Prostate gland (tissue), 2 donors: ENCODE measurements around the gene ALPG. TPM values are rescaled to one million over a fixed set of nuclear protein-coding genes. Genes with fewer than 3 reads are reported as not detected.

Source experiments
- DNase-seq: peaks from one replicate; pipeline ENCODE4 v3.0.0-alpha.2; 2019; ENCODE audit warnings: low spot score
- H3K27ac ChIP-seq, 2 donors: fragments of 200-600 bp; sonication (generic); 2 replicates each; pipeline ENCODE4 v1.5.1; 2017 to 2019
- H3K27me3 ChIP-seq: fragments of 200-600 bp; sonication (generic); replicated peaks from 2 replicates; pipeline ENCODE4 v1.5.1; 2019; ENCODE audit not compliant: insufficient read depth
- H3K36me3 ChIP-seq, 2 donors: fragments of 200-600 bp; sonication (generic); 1 replicate in 1 of 2; 2 replicates in 1 of 2; pipeline versions ENCODE4 v1.5.1 to v1.8.1; 2017 to 2019
- H3K4me1 ChIP-seq: fragments of 200-600 bp; sonication (generic); replicated peaks from 2 replicates; pipeline ENCODE4 v1.5.1; 2019
- H3K4me3 ChIP-seq, 2 donors: fragments of 200-600 bp; sonication (generic); 2 replicates each; pipeline ENCODE4 v1.5.1; 2017 to 2019
- H3K9me3 ChIP-seq: fragments of 200-600 bp; sonication (generic); 2 replicates; pipeline ENCODE4 v1.5.1; 2017
- POLR2A ChIP-seq: fragments of 450-650 bp; IDR thresholded peaks from one replicate; pipeline ENCODE4 v1.6.1; 2016; ENCODE audit warnings: antibody characterized with exemption, mild to moderate bottlenecking
- POLR2AphosphoS5 ChIP-seq: sonication (generic); formaldehyde crosslinking; IDR thresholded peaks from one replicate; pipeline ENCODE4 v1.6.1; 2017; ENCODE audit warnings: antibody characterized with exemption
- WGBS: methylation state at CpG from one replicate; pipeline ENCODE4 v1.1.5; 2018; 5-methylcytosine and 5-hydroxymethylcytosine counted together
- intact Hi-C: fragments of 100-400 bp; cut with DNase I; formaldehyde crosslinking; loops from one replicate; pipeline ENCODE4 v1.14.2; 2022
- total RNA-seq, 2 donors: library from RNA; depleted of rRNA; stranded (reverse); fragments of >200 nt; gene quantifications; one replicate each; pipeline ENCODE4 v1.1.0, GENCODE V29; 2016
- TF ChIP-seq, protein P1 (sequence below), 4 experiments: fragments of 200-600 bp in 2 of 4; fragments of 450-650 bp in 2 of 4; sonication (generic) in 2 of 4; IDR thresholded peaks; 1 replicate in 3 of 4; 2 replicates in 1 of 4; pipeline ENCODE4 v1.5.1; 2016 to 2019; ENCODE audit warnings: antibody characterized with exemption in 4 of 4, mild to moderate bottlenecking in 2 of 4, moderate library complexity in 2 of 4

ALPG gene
- total RNA-seq, 2 donors from 2014 or later: 0.34 TPM; not detected in 1

DNA sequence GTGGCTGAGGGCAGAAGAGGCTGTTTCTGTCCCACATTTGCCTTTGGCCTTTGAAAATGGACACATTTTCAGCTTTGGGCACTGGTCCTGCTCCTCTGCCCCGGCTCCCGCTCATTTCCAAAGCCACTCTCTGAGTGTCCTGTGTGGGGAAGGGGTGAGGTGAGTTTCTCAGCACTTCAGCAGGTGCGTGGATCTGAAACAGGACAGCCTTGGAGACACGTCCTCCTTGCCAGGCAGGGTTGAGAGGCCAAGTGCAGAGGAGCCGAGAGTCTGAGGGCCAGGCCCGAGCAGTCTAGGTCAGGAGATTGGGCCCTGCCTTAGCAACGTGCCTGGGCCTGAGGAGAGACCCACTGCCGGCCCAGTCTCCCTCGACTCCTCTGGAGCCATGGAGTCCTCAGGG, 27.4 kb downstream of the ALPG start:
- TF ChIP-seq POLR2AphosphoS5: no peak
- TF ChIP-seq POLR2A: no peak
- TF ChIP-seq, protein P1, sequence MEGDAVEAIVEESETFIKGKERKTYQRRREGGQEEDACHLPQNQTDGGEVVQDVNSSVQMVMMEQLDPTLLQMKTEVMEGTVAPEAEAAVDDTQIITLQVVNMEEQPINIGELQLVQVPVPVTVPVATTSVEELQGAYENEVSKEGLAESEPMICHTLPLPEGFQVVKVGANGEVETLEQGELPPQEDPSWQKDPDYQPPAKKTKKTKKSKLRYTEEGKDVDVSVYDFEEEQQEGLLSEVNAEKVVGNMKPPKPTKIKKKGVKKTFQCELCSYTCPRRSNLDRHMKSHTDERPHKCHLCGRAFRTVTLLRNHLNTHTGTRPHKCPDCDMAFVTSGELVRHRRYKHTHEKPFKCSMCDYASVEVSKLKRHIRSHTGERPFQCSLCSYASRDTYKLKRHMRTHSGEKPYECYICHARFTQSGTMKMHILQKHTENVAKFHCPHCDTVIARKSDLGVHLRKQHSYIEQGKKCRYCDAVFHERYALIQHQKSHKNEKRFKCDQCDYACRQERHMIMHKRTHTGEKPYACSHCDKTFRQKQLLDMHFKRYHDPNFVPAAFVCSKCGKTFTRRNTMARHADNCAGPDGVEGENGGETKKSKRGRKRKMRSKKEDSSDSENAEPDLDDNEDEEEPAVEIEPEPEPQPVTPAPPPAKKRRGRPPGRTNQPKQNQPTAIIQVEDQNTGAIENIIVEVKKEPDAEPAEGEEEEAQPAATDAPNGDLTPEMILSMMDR (IDR thresholded peaks at IDR 0.05): no peak
- 67% methylated on average over 9 of the region's 9 CpGs for WGBS
- Histone ChIP-seq H3K4me3 (no peak overlapping the region), H3K27me3 (no peaks in the 10 kb centered on the region), H3K36me3 (no peaks in the 10 kb centered on the region), H3K9me3 (no peaks in the 10 kb centered on the region), H3K4me1 (no peaks in the 10 kb centered on the region), H3K27ac (no peak overlapping the region)
- intact Hi-C loops: no loop called here
- no peak for DNase-seq

DNA sequence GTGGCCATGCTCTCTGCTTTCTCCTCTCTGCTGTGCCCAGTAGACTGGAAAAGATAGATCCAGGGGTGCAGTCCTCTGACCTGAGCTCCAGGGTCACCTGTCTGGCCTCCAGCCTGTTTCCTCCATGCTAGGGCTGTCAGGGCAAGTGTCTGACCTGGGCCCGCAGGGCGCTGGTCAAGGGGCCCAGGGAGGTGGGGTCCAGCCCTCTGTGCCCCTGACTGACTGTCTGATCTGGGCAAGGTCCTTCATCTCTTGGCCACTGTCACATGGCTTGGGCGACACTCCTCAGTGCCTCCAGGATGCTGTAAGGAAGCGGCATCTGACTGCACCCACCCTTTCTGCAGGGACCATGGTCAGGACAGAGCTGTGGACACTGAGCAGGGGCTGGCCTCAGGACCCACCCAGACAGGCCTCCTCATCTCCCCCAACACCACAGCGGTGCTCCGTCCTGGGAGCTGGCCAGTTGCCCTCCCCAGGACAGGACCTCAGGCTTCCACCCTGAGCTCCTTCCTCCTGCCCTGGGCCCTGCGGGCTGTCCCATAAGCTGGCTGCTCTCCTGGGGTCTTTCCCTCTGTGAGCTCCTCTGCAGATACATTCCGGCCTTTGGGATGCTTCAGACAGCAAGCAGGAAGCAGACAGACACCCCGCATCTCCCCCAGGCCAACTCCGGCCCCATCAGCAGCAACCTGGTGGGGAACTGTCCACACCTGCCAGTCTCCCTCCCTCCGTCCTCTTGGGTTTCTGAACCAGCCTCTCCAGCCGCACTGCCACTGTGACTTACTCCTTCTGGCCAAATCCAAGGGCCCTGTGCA, 28.1 kb downstream of the ALPG start:
- Histone ChIP-seq H3K27ac (no peak overlapping the region), H3K4me1 (no peaks in the 10 kb centered on the region), H3K36me3 (no peaks in the 10 kb centered on the region), H3K4me3 (no peak overlapping the region), H3K27me3 (no peaks in the 10 kb centered on the region), H3K9me3 (no peaks in the 10 kb centered on the region)
- no peak for TF ChIP-seq POLR2A
- WGBS: 88% methylated on average over 11 of the region's 12 CpGs
- no peak for DNase-seq
- intact Hi-C loops: loop anchor here (5.0 kb wide), 1 partner anchor 527 kb away; no protein-coding TSS in a partner anchor

DNA sequence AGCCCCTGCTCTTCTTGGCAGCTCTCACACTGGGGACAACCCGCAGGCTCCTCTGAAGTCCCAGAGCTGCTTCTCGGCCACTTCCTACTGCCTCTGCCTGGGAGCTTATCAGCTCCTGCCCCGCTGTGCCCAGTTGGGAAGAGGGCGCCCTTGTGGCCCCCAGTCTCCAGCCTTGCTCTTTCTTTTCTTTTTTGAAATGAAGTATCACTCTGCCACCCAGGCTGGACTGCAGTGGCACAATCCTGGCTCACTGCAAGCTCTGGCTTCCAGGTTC, 28.7 kb downstream of the ALPG start:
- Histone ChIP-seq H3K27ac (no peak overlapping the region), H3K27me3 (no peaks in the 10 kb centered on the region), H3K36me3 (no peaks in the 10 kb centered on the region), H3K4me1 (no peaks in the 10 kb centered on the region), H3K4me3 (no peak overlapping the region), H3K9me3 (no peaks in the 10 kb centered on the region)
- DNase-seq: no peak
- WGBS: 98% methylated on average over 4 of the region's 4 CpGs
- intact Hi-C loops: loop anchor here (5.0 kb wide), 1 partner anchor 528 kb away; no protein-coding TSS in a partner anchor
- TF ChIP-seq POLR2A: no peak
- no peak for TF ChIP-seq POLR2AphosphoS5
- TF ChIP-seq, protein P1 (IDR thresholded peaks at IDR 0.05): no peak

DNA sequence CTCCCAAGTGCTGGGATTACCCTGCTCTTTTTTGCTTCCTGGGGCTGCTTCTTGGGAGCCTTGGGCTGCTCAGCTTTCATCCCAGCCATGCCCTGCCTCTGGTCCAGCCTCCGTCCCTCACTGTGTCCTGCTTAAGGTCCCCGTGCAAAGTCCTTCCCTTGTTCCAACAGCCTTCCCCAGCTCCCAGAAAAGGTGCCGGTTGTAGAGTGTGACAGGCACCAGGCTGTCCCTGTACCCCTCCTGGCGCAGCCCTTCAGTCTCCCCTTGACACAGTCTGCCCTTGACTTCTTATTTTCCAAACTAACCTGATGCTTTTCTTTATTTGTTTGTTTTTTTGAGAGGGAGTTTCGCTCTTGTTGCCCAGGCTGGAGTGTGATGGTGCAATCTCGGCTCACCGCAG, 29.2 kb downstream of the ALPG start:
- 89% methylated on average over 7 of the region's 7 CpGs for WGBS
- Histone ChIP-seq H3K4me3 (no peak overlapping the region), H3K27ac (no peak overlapping the region), H3K9me3 (no peaks in the 10 kb centered on the region), H3K36me3 (no peaks in the 10 kb centered on the region), H3K27me3 (no peaks in the 10 kb centered on the region), H3K4me1 (no peaks in the 10 kb centered on the region)
- DNase-seq: no peak
- TF ChIP-seq POLR2AphosphoS5 (no peak), POLR2A (no peak)
- TF ChIP-seq, protein P1 (IDR thresholded peaks at IDR 0.05): no peak
- intact Hi-C loops: loop anchor here (5.0 kb wide), 1 partner anchor 529 kb away; no protein-coding TSS in a partner anchor

DNA sequence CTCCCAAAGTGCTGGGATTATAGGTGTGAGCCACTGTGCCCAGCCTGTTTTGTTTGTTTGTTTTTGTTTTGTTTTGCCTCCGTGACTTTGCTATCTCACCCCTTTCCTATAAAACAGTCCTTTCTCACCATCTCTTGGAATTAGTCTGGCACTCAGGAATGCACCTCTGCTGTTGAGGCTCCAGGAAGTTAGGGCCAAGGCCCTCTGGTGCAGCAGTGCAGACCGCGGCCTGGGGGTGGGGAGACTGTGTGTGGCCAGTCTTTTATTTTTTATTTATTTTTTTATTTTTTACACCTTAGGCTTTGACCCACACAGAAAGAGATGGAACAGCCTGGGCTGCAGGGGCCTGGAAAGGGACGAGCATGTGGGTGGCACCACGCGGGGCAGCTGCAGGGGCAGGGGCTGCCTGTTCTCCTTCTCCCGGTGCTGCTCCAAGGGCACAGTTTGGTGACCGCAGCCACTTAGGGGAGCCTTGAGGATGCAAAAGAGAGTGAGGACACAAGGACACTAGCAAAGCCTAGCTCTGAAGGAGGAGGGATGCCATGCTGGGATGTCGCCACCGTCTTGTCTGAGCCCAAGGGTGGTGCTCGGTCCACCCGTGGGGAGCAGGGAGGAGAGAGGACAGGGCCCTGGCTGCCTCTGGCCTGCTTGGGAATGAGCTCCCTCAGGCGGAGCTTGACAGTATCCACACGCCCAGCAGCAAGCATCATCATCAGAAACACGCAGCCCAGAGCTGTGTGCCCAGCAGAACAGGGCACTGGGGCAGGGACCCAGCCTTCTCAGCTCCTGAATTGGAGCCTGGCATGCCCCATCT, 29.9 kb downstream of the ALPG start:
- Histone ChIP-seq H3K27ac (no peak overlapping the region), H3K36me3 (no peaks in the 10 kb centered on the region), H3K27me3 (no peaks in the 10 kb centered on the region), H3K9me3 (no peaks in the 10 kb centered on the region), H3K4me1 (no peaks in the 10 kb centered on the region), H3K4me3 (no peak overlapping the region)
- TF ChIP-seq POLR2A (no peak), POLR2AphosphoS5 (no peak)
- TF ChIP-seq, protein P1 (IDR thresholded peaks at IDR 0.05): no peak
- no peak for DNase-seq
- intact Hi-C loops: loop anchor here (5.0 kb wide), 1 partner anchor 529 kb away; no protein-coding TSS in a partner anchor
- 85% methylated on average over 13 of the region's 15 CpGs for WGBS
